ENCODE data around the gene PARD3. TPM values are rescaled to one million over a fixed set of nuclear protein-coding genes. Genes with fewer than 3 reads are reported as not detected.

Gene PARD3
- total and polyA plus RNA-seq, 7 donors, result 20.2 to 84.4 (median 53.4) TPM

- H3K4me3 ChIP-seq, result no peak overlapping the region
- WGBS, 3 donors, result 89 to 93% (median 90%) methylated on average over 4 of the region's 4 CpGs
- TF ChIP-seq CTCF (IDR thresholded peaks at IDR 0.05), result no peak
- no peaks in the 10 kb centered on the region for H3K9me3 ChIP-seq
- H3K4me1 ChIP-seq, result peaks cover 66% of the 10 kb centered on the region
- H3K36me3 ChIP-seq (ENCODE audit: insufficient read depth in 1 of 2, low read depth in 1 of 2), result no peaks in the 10 kb centered on the region
- intact Hi-C loops (cut with DNase I), result no loop called here
- no peak for ATAC-seq
- H3K27ac ChIP-seq, result no peak overlapping the region
- no peaks in the 10 kb centered on the region for H3K27me3 ChIP-seq (ENCODE audit: insufficient read depth in 3 of 3, low read length in 2 of 3)
- no peak for DNase-seq
Observed at GRCh38 chr10:34699904-34700517, 115.1 kb downstream of the PARD3 start.

DNA sequence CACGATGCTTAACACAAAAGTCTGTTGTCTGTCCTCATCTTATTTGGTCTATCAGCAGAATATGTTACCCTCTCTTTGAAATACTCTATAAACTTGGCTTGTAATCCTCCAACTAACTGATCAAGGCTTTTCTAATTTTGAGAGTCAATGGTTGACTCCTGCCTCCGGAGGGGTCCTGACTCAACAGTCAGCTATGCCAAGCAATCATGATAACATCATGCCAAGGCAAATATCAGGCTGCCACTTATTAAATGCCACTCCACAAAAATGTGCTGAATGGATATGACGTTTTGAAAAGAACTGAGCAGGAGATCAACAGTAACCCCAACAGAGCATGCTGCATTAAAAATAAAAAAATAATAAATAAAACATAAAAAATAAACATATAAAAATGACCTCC lies 116.1 kb downstream of the PARD3 start:
- peaks cover 60% of the 10 kb centered on the region for H3K4me1 ChIP-seq
- H3K9me3 ChIP-seq, result no peaks in the 10 kb centered on the region
- H3K4me3 ChIP-seq, result no peak overlapping the region
- no peaks in the 10 kb centered on the region for H3K27me3 ChIP-seq (ENCODE audit: insufficient read depth in 3 of 3, low read length in 2 of 3)
- intact Hi-C loops (cut with DNase I), result no loop called here
- 36 to 48% (median 40%) methylated on average over 3 of the region's 3 CpGs for WGBS, 3 donors
- no peaks in the 10 kb centered on the region for H3K36me3 ChIP-seq (ENCODE audit: insufficient read depth in 1 of 2, low read depth in 1 of 2)
- no peak for ATAC-seq
- no peak for TF ChIP-seq CTCF (IDR thresholded peaks at IDR 0.05)
- DNase-seq, result no peak
- no peak overlapping the region for H3K27ac ChIP-seq

DNA sequence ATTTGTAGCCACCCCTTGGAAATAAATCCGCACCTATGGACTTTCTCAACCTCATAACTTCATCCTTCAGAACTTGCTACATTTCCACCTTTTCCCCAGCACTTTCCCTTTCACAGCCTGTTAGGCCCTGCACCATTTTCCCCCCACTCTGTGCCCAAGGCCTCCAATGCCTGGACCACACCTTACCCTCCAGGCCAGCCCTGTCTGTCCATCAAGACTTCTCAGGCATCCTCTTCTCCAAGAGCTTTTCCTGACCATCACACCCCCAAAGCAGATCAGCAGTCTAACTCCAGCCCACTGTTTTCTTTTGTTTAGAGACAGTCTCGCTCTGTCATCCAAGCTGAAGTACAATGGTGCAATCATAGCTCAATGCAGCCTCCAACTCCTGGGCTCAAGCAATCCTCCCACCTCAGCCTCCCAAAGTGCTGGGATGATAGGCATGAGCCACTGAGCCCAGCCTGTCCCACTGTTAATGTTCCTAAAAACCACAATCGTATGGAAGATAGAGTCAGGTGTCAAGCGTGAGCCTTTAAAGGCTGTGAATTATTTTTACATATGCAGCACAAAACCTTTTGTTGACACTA lies 116.8 kb downstream of the PARD3 start:
- Histone ChIP-seq H3K27ac (no peak overlapping the region), H3K4me1 (peaks cover 55% of the 10 kb centered on the region), H3K27me3 (ENCODE audit: insufficient read depth in 3 of 3, low read length in 2 of 3) (no peaks in the 10 kb centered on the region), H3K9me3 (no peaks in the 10 kb centered on the region), H3K4me3 (no peak overlapping the region), H3K36me3 (ENCODE audit: insufficient read depth in 1 of 2, low read depth in 1 of 2) (no peaks in the 10 kb centered on the region)
- intact Hi-C loops (cut with DNase I), result no loop called here
- DNase-seq (no peak), ATAC-seq (no peak)
- WGBS, 3 donors, result 97 to 99% (median 98%) methylated on average over 4 of the region's 4 CpGs
- no peak for TF ChIP-seq CTCF (IDR thresholded peaks at IDR 0.05)

DNA sequence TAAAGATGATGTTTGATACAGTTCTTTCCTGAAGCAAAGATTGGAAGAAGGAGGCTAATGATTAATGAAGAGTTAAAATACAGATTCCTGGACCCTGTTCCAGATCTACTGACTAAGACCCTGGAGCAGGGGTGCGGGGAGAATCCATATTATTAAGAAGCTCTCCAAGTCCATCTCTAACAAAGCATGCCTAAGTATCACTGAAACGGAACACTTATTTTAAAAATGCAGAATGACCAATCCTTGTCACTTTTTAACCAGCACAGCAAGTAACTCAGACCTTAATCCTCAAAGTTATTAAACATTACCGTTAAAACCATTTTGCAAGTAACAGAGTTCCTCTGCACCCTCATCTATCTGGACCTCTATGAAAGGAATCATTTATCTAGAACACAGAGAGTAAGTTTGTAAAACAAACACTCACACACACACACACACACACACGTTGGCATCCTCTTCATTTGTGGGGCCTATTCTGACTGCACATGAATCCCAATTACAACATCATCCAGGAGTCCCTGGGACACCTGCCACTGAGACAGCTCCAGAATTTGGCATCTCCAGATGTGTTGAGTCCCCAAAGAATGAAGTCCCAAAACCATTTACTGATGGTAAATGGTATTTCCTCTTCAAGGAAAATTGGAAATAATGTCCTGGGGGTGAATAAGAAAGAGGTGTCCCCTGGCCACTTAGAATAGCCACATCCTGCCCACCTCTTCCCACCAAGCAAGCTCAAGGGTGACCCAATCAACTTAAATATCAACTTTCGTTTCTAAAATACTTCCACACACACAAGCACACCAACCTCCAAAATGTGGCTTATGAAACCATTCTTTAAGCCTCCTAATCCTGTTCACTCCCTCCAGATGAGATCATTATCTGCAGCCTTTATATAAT lies 117.5 kb downstream of the PARD3 start:
- no peaks in the 10 kb centered on the region for H3K27me3 ChIP-seq (ENCODE audit: insufficient read depth in 3 of 3, low read length in 2 of 3)
- H3K9me3 ChIP-seq, result no peaks in the 10 kb centered on the region
- no peak for TF ChIP-seq CTCF (IDR thresholded peaks at IDR 0.05)
- H3K36me3 ChIP-seq (ENCODE audit: insufficient read depth in 1 of 2, low read depth in 1 of 2), result no peaks in the 10 kb centered on the region
- DNase-seq (no peak), ATAC-seq (no peak)
- no peak overlapping the region for H3K4me3 ChIP-seq
- peaks cover 49% of the 10 kb centered on the region for H3K4me1 ChIP-seq
- WGBS, 3 donors, result 51 to 65% (median 55%) methylated on average over 5 of the region's 5 CpGs
- H3K27ac ChIP-seq, result no peak overlapping the region
- intact Hi-C loops (cut with DNase I), result no loop called here
